Measurements from ENCODE around the gene ZNF385D. TPM values are rescaled to one million over a fixed set of nuclear protein-coding genes. Genes with fewer than 3 reads are reported as not detected.

ZNF385D gene
- total RNA-seq, 2 experiments from 2014 or later, result not detected

GRCh38 chr3:21457084-21457483 is 293.9 kb downstream of the ZNF385D start:
- DNase-seq, result no peak
- peaks cover 8% of the 10 kb centered on the region for H3K9me3 Mint-ChIP-seq
- no peaks in the 10 kb centered on the region for H3K27me3 Mint-ChIP-seq
- H3K36me3 Mint-ChIP-seq, result no peaks in the 10 kb centered on the region
- no peak overlapping the region for H3K27ac Mint-ChIP-seq
- H3K4me1 Mint-ChIP-seq, result no peaks in the 10 kb centered on the region
- no peak overlapping the region for H3K4me3 Mint-ChIP-seq

DNA sequence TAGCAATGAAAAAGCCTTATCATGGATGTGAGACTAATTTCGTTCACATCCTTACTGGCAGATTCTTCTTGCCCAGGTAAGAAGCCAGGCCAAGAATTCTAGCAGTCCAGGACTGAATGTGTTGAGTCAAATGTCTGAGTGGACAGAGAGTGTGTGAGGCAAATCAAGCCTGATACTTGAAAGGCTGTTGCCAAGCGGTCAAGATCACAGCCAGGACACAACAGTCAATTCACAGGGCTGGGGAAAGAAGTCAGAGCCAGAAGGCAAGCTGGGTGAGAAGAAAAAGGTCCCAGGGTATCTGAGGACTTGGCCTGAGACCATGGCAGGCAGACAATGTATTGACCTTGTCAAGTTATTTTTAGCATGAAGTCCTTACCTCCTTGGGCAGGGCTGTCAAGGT is 301.3 kb downstream of the ZNF385D start:
- Mint-ChIP-seq H3K9me3 (peaks cover 2% of the 10 kb centered on the region), H3K27me3 (no peaks in the 10 kb centered on the region), H3K36me3 (no peaks in the 10 kb centered on the region), H3K4me3 (no peak overlapping the region), H3K27ac (no peak overlapping the region), H3K4me1 (no peaks in the 10 kb centered on the region)
- DNase-seq, result no peak

DNA sequence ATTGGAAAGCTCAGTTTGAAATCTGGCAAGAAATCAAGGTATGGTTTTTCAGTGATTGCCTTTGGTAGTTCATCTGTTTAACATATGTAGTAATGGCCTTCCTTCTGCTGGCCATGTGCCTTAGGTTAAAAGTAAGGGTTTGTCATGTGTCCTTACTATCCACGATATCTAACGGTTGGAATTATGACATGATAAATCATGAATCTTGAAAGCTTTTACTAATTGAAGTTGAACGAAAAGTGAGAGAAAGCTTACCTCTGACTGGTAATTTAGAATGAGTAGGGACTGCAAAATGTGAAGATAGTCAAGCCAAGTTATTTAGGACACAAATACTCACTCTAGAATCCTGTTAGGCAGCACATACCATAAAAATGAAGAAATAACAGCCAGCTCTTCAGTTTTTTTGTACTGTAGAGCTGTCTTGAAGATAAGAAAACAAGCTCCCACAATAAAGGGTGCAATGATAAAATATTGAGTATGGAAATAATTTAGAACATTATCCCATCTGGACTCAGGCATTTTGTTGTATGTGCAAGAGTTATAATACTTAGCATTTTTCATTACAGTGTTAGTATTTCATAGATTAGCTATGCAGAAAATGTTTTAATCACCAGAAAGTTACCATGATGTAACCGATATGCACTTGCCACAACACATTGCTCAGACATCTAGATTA is 303.4 kb downstream of the ZNF385D start:
- Mint-ChIP-seq H3K4me3 (no peak overlapping the region), H3K9me3 (peaks cover 4% of the 10 kb centered on the region), H3K36me3 (no peaks in the 10 kb centered on the region), H3K27me3 (no peaks in the 10 kb centered on the region), H3K4me1 (no peaks in the 10 kb centered on the region), H3K27ac (no peak overlapping the region)
- DNase-seq, result no peak

DNA sequence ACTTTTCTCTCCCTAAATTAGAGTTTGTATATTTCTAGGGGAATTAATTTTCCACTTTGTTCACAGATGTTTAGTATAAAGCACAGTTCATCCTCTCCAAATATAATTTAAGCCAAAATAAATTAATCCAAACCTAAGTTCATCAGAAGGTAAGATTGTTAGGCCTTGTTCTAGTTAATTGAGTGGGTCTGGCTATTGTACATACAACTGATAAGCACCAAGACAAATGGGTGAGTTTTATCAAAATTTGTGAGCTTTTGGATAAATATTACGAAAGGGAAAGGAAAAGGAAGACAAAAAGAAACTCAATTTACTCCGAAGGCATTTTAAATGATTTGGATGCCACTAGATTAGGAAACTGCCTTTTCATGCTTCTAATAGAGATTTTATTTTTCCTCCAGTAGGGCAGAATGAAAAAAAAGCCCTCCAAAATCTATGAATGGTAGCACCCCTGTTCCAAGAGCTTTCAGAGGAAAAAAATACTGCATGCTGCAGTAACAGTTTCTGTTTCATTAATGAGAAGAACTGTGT is 304.0 kb downstream of the ZNF385D start:
- Mint-ChIP-seq H3K4me3 (no peak overlapping the region), H3K4me1 (no peaks in the 10 kb centered on the region), H3K27me3 (no peaks in the 10 kb centered on the region), H3K9me3 (peaks cover 4% of the 10 kb centered on the region), H3K27ac (no peak overlapping the region), H3K36me3 (no peaks in the 10 kb centered on the region)
- no peak for DNase-seq

- H3K27me3 Mint-ChIP-seq, result no peaks in the 10 kb centered on the region
- H3K4me3 Mint-ChIP-seq, result no peak overlapping the region
- no peak overlapping the region for H3K27ac Mint-ChIP-seq
- no peaks in the 10 kb centered on the region for H3K4me1 Mint-ChIP-seq
- no peak for DNase-seq
- peaks cover 4% of the 10 kb centered on the region for H3K9me3 Mint-ChIP-seq
- no peaks in the 10 kb centered on the region for H3K36me3 Mint-ChIP-seq
Measured at GRCh38 chr3:21446027-21446426, 305.0 kb downstream of the ZNF385D start.

DNA sequence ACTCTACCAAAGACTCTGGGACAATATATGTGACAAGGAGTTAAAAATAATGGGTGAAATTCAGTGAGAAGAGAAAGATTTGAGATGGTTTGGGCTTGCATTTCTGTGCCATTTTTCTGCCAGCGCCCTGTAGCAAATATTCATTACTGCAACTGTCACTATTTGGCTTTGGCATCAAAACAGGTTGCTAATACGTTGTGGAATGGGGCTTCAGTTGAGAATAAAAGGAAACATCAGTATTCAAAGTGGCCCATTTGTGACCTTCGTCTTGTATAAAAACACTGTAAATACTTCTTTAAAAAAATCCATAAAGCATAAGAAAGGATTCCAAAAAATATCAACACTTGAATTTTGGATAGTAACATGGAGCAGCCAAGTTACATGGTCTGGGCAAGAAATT is 309.2 kb downstream of the ZNF385D start:
- Mint-ChIP-seq H3K36me3 (no peaks in the 10 kb centered on the region), H3K9me3 (peaks cover 5% of the 10 kb centered on the region), H3K4me3 (no peak overlapping the region), H3K27me3 (no peaks in the 10 kb centered on the region), H3K27ac (no peak overlapping the region), H3K4me1 (no peaks in the 10 kb centered on the region)
- DNase-seq, result no peak

GRCh38 chr3:21436835-21437234 is 314.2 kb downstream of the ZNF385D start:
- Mint-ChIP-seq H3K4me3 (no peak overlapping the region), H3K4me1 (no peaks in the 10 kb centered on the region), H3K36me3 (no peaks in the 10 kb centered on the region), H3K9me3 (peaks cover 5% of the 10 kb centered on the region), H3K27ac (no peak overlapping the region), H3K27me3 (no peaks in the 10 kb centered on the region)
- DNase-seq, result no peak

GRCh38 chr3:21435871-21436270 is 315.1 kb downstream of the ZNF385D start:
- Mint-ChIP-seq H3K9me3 (peaks cover 5% of the 10 kb centered on the region), H3K36me3 (no peaks in the 10 kb centered on the region)

DNA sequence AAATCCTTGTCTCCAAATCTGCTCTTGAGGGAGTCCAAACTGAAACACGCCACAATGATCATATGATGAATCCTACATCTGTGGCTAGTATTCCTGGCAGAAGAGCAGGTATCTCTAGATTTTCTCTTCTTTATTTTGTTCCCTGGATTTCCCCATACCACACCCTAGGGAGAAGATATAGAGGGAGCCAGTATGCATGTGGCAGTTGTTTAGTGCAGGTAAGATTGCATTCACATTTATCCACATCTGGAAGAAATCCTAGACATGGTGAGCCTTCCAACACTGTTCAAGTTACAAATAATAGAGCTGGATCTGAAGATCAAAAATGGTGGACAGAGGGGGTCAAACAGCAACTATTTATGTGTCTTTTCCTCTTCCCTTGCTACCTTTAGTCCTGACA is 316.7 kb downstream of the ZNF385D start:
- Mint-ChIP-seq H3K27me3 (no peaks in the 10 kb centered on the region), H3K27ac (no peak overlapping the region), H3K9me3 (peaks cover 5% of the 10 kb centered on the region), H3K4me3 (no peak overlapping the region), H3K4me1 (no peaks in the 10 kb centered on the region), H3K36me3 (no peaks in the 10 kb centered on the region)
- DNase-seq, result no peak

More at GRCh38 chr3:21435871-21436270, 315.1 kb downstream of the ZNF385D start:
- Mint-ChIP-seq H3K4me3 (no peak overlapping the region), H3K27ac (no peak overlapping the region), H3K4me1 (no peaks in the 10 kb centered on the region), H3K27me3 (no peaks in the 10 kb centered on the region)
- DNase-seq, result no peak

GRCh38 chr3:21433751-21434150 is 317.3 kb downstream of the ZNF385D start:
- Mint-ChIP-seq H3K36me3 (no peaks in the 10 kb centered on the region), H3K27ac (no peak overlapping the region), H3K27me3 (no peaks in the 10 kb centered on the region), H3K9me3 (peaks cover 5% of the 10 kb centered on the region), H3K4me3 (no peak overlapping the region), H3K4me1 (no peaks in the 10 kb centered on the region)
- no peak for DNase-seq

- H3K9me3 Mint-ChIP-seq, result peaks cover 2% of the 10 kb centered on the region
Measured at GRCh38 chr3:21426920-21427319, 324.1 kb downstream of the ZNF385D start.

DNA sequence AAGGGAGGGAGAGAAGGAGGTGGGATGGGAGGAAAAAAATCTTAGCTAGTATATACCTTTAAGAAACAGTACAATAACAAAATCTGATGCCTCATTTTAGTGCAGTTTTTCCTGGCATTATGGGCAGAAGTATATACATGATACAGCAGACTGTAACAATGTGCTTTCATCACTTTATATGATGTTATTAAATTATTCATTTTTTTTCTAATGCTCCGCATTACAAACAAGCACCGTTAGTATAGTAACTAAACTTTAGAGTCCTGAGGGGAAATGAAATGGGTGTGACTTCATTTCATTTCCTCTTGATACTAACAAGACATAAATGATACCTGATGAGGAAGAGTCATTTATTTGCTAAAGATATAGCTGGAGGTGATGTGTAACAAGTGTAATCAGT is 325.3 kb downstream of the ZNF385D start:
- Mint-ChIP-seq H3K36me3 (no peaks in the 10 kb centered on the region), H3K4me1 (no peaks in the 10 kb centered on the region), H3K27ac (no peak overlapping the region), H3K9me3 (peaks cover 3% of the 10 kb centered on the region), H3K27me3 (no peaks in the 10 kb centered on the region), H3K4me3 (no peak overlapping the region)
- DNase-seq, result no peak

More at GRCh38 chr3:21426920-21427319, 324.1 kb downstream of the ZNF385D start:
- Mint-ChIP-seq H3K36me3 (no peaks in the 10 kb centered on the region), H3K4me1 (no peaks in the 10 kb centered on the region), H3K27me3 (no peaks in the 10 kb centered on the region), H3K27ac (no peak overlapping the region), H3K4me3 (no peak overlapping the region)
- DNase-seq, result no peak

GRCh38 chr3:21421096-21421495 is 329.9 kb downstream of the ZNF385D start:
- Mint-ChIP-seq H3K36me3 (no peaks in the 10 kb centered on the region), H3K27ac (no peak overlapping the region), H3K27me3 (no peaks in the 10 kb centered on the region), H3K4me3 (no peak overlapping the region), H3K4me1 (no peaks in the 10 kb centered on the region), H3K9me3 (peaks cover 2% of the 10 kb centered on the region)
- no peak for DNase-seq

DNA sequence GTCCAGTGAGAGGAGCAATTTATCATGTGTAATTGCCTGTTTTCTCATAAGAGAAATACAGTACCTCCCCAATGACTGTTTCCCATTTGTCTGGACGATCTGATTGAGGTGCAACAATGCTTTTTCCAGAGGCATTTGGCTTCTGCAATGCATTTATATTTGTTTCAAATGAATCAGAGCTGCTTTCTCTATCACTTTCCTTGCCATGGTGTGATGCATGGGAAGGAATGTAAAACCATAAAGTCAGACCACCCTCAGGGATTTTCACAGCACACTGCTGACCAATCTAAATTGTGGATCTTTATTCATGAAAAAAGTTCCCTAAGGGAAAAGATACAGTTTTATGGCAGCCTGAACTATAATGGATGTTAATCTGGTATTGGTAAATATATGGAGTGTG is 333.0 kb downstream of the ZNF385D start:
- Mint-ChIP-seq H3K4me3 (no peak overlapping the region), H3K27ac (no peak overlapping the region), H3K27me3 (no peaks in the 10 kb centered on the region), H3K4me1 (no peaks in the 10 kb centered on the region), H3K9me3 (peaks cover 2% of the 10 kb centered on the region), H3K36me3 (no peaks in the 10 kb centered on the region)
- DNase-seq, result no peak

GRCh38 chr3:21414506-21414905 is 336.5 kb downstream of the ZNF385D start:
- peaks cover 1% of the 10 kb centered on the region for H3K9me3 Mint-ChIP-seq

DNA sequence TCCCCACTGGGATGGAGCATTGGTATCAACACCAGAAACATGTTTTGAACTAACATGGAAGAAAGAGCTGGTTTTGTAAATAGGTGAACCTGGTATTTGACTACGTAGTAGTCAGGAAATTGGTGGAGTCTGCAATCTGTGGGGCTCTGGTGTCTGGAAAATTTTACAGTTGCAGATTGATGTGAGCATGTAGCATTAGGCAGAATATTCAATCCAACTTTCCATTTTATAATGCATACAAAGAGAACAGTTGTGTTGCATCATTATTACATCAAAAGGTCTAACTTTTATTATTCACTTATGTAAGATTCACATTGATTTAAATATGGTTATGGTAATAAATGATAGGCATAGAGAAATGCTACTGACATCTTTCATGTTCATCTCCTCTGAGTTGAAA is 340.0 kb downstream of the ZNF385D start:
- no peak for DNase-seq
- H3K27me3 Mint-ChIP-seq, result no peaks in the 10 kb centered on the region
- no peaks in the 10 kb centered on the region for H3K36me3 Mint-ChIP-seq
- no peak overlapping the region for H3K4me3 Mint-ChIP-seq
- no peaks in the 10 kb centered on the region for H3K4me1 Mint-ChIP-seq
- H3K9me3 Mint-ChIP-seq, result peaks cover 1% of the 10 kb centered on the region
- H3K27ac Mint-ChIP-seq, result no peak overlapping the region

More at GRCh38 chr3:21414506-21414905, 336.5 kb downstream of the ZNF385D start:
- Mint-ChIP-seq H3K27ac (no peak overlapping the region), H3K27me3 (no peaks in the 10 kb centered on the region), H3K4me1 (no peaks in the 10 kb centered on the region), H3K36me3 (no peaks in the 10 kb centered on the region), H3K4me3 (no peak overlapping the region)
- DNase-seq, result no peak
